ENCODE measurements around the gene PRLR. TPM values are rescaled to one million over a fixed set of nuclear protein-coding genes. Genes with fewer than 3 reads are reported as not detected.

The PRLR gene
- total RNA-seq, 1 experiment from 2014 or later: 0.59 TPM

- intact Hi-C loops (cut with micrococcal nuclease; ENCODE audit: unreplicated experiment): no loop called here
- no TSS peak for BruUV-seq (replicated peaks)
- no peak overlapping the region for H3K4me3 Mint-ChIP-seq (ENCODE audit: low read depth, unreplicated experiment)
- no peaks in the 10 kb centered on the region for H3K9me3 Mint-ChIP-seq (ENCODE audit: low read depth, unreplicated experiment)
- H3K27me3 Mint-ChIP-seq (ENCODE audit: unreplicated experiment): peaks cover 37% of the 10 kb centered on the region
- no peaks in the 10 kb centered on the region for H3K36me3 Mint-ChIP-seq (ENCODE audit: insufficient read depth, unreplicated experiment)
- no peak for TF ChIP-seq CTCF (IDR thresholded peaks at IDR 0.05; ENCODE audit: unreplicated experiment)
- DNase-seq: no peak
- CTCF ChIA-PET: interaction anchor here (1.1 kb wide), 1 partner anchor 9 kb away, joined by 3 read pairs; no protein-coding TSS in a partner anchor
- H3K4me1 Mint-ChIP-seq (ENCODE audit: low read depth, unreplicated experiment): no peaks in the 10 kb centered on the region
- H3K27ac Mint-ChIP-seq (ENCODE audit: unreplicated experiment): no peak overlapping the region
Measured at GRCh38 chr5:35012796-35013195, 217.5 kb downstream of the PRLR start.

GRCh38 chr5:35012365-35012764, 217.9 kb downstream of the PRLR start:
- DNase-seq: no peak
- H3K36me3 Mint-ChIP-seq (ENCODE audit: insufficient read depth, unreplicated experiment): no peaks in the 10 kb centered on the region
- H3K27me3 Mint-ChIP-seq (ENCODE audit: unreplicated experiment): peaks cover 42% of the 10 kb centered on the region
- intact Hi-C loops (cut with micrococcal nuclease; ENCODE audit: unreplicated experiment): no loop called here
- BruUV-seq (replicated peaks): no TSS peak
- no peak for TF ChIP-seq CTCF (IDR thresholded peaks at IDR 0.05; ENCODE audit: unreplicated experiment)
- no peaks in the 10 kb centered on the region for H3K9me3 Mint-ChIP-seq (ENCODE audit: low read depth, unreplicated experiment)
- CTCF ChIA-PET: interaction anchor here (1.1 kb wide), 1 partner anchor 9 kb away, joined by 3 read pairs; no protein-coding TSS in a partner anchor
- H3K27ac Mint-ChIP-seq (ENCODE audit: unreplicated experiment): no peak overlapping the region
- H3K4me1 Mint-ChIP-seq (ENCODE audit: low read depth, unreplicated experiment): no peaks in the 10 kb centered on the region
- no peak overlapping the region for H3K4me3 Mint-ChIP-seq (ENCODE audit: low read depth, unreplicated experiment)

- BruUV-seq (replicated peaks): no TSS peak
- Mint-ChIP-seq H3K4me1 (ENCODE audit: low read depth, unreplicated experiment) (no peaks in the 10 kb centered on the region), H3K27me3 (ENCODE audit: unreplicated experiment) (peaks cover 54% of the 10 kb centered on the region), H3K36me3 (ENCODE audit: insufficient read depth, unreplicated experiment) (no peaks in the 10 kb centered on the region), H3K4me3 (ENCODE audit: low read depth, unreplicated experiment) (no peak overlapping the region), H3K9me3 (ENCODE audit: low read depth, unreplicated experiment) (no peaks in the 10 kb centered on the region), H3K27ac (ENCODE audit: unreplicated experiment) (no peak overlapping the region)
- TF ChIP-seq CTCF (IDR thresholded peaks at IDR 0.05; ENCODE audit: unreplicated experiment): no peak
- CTCF ChIA-PET: no interaction called here
- no peak for DNase-seq
- intact Hi-C loops (cut with micrococcal nuclease; ENCODE audit: unreplicated experiment): no loop called here
Measured at GRCh38 chr5:35010676-35011075, 219.6 kb downstream of the PRLR start.

GRCh38 chr5:35009657-35010056, 220.6 kb downstream of the PRLR start:
- CTCF ChIA-PET: no interaction called here
- no TSS peak for BruUV-seq (replicated peaks)
- H3K36me3 Mint-ChIP-seq (ENCODE audit: insufficient read depth, unreplicated experiment): no peaks in the 10 kb centered on the region
- H3K4me1 Mint-ChIP-seq (ENCODE audit: low read depth, unreplicated experiment): no peaks in the 10 kb centered on the region
- peaks cover 51% of the 10 kb centered on the region for H3K27me3 Mint-ChIP-seq (ENCODE audit: unreplicated experiment)
- H3K27ac Mint-ChIP-seq (ENCODE audit: unreplicated experiment): no peak overlapping the region
- no peaks in the 10 kb centered on the region for H3K9me3 Mint-ChIP-seq (ENCODE audit: low read depth, unreplicated experiment)
- no peak for DNase-seq
- no peak for TF ChIP-seq CTCF (IDR thresholded peaks at IDR 0.05; ENCODE audit: unreplicated experiment)
- intact Hi-C loops (cut with micrococcal nuclease; ENCODE audit: unreplicated experiment): no loop called here
- no peak overlapping the region for H3K4me3 Mint-ChIP-seq (ENCODE audit: low read depth, unreplicated experiment)

All from Calu3 (cell line).